Progenitor cell of endocrine pancreas (in vitro differentiated cells): ENCODE measurements around the gene NHP2. TPM values are rescaled to one million over a fixed set of nuclear protein-coding genes. Genes with fewer than 3 reads are reported as not detected.
"Not testable (repeated sequence)": the region's sequence is repeated elsewhere in the genome, so short reads cannot be mapped to it uniquely, and the experiment has no call there.

Experiments
- DNase-seq: peaks from one replicate; pipeline ENCODE4 v3.0.0; 2021; ENCODE audit warnings: low spot score; ENCODE audit not compliant: unreplicated experiment
- H3K27ac Mint-ChIP-seq: 2 replicates; pipeline ENCODE4 v1.8.0; 2021; ENCODE audit warnings: mild to moderate bottlenecking, moderate library complexity, mixed read lengths
- H3K27me3 Mint-ChIP-seq: 2 replicates; pipeline ENCODE4 v1.8.0; 2021; ENCODE audit warnings: mixed read lengths
- H3K36me3 Mint-ChIP-seq: 2 replicates; pipeline ENCODE4 v1.8.0; 2022; ENCODE audit warnings: mixed read lengths; ENCODE audit not compliant: insufficient read depth
- H3K4me1 Mint-ChIP-seq: 2 replicates; pipeline ENCODE4 v1.8.0; 2021; ENCODE audit warnings: low read depth, mixed read lengths
- H3K4me3 Mint-ChIP-seq: 2 replicates; pipeline ENCODE4 v1.8.0; 2021; ENCODE audit warnings: low read depth, mild to moderate bottlenecking, moderate library complexity, mixed read lengths
- H3K9me3 Mint-ChIP-seq: 2 replicates; pipeline ENCODE4 v1.8.0; 2021; ENCODE audit warnings: low read depth, mixed read lengths
- CTCF ChIP-seq: fragments of 200-600 bp; sonication (generic); IDR thresholded peaks from one replicate; pipeline ENCODE4 v1.5.0; 2021; ENCODE audit warnings: antibody characterized with exemption, mild to moderate bottlenecking; ENCODE audit not compliant: unreplicated experiment
- total RNA-seq: library from RNA; stranded (reverse); gene quantifications from 2 replicates; pipeline ENCODE4 v1.2.1, GENCODE V29; 2021

Gene NHP2
- total RNA-seq, 1 donor from 2014 or later: 114 TPM

- H3K4me1 Mint-ChIP-seq: peaks cover 2% of the 10 kb centered on the region
Measured at GRCh38 chr5:178199581-178200434, 46.1 kb upstream of the NHP2 start.

GRCh38 chr5:178198706-178199105 is 45.0 kb upstream of the NHP2 start:
- Mint-ChIP-seq H3K36me3 (no peaks in the 10 kb centered on the region), H3K9me3 (no peaks in the 10 kb centered on the region), H3K4me3 (no peak overlapping the region), H3K27ac (no peak overlapping the region), H3K4me1 (no peaks in the 10 kb centered on the region), H3K27me3 (peaks cover 16% of the 10 kb centered on the region)
- DNase-seq: no peak
- no peak for TF ChIP-seq CTCF

More at GRCh38 chr5:178199581-178200434, 46.1 kb upstream of the NHP2 start:
- no peaks in the 10 kb centered on the region for H3K9me3 Mint-ChIP-seq
- no peak for DNase-seq
- H3K27me3 Mint-ChIP-seq: peaks cover 6% of the 10 kb centered on the region
- H3K4me3 Mint-ChIP-seq: no peak overlapping the region
- peaks cover 2% of the 10 kb centered on the region for H3K36me3 Mint-ChIP-seq
- TF ChIP-seq CTCF: no peak
- peak overlapping the region; percentile 27 for H3K27ac Mint-ChIP-seq

GRCh38 chr5:178198151-178198550 is 44.5 kb upstream of the NHP2 start:
- peaks cover 19% of the 10 kb centered on the region for H3K27me3 Mint-ChIP-seq
- DNase-seq, H3K27ac Mint-ChIP-seq, H3K9me3 Mint-ChIP-seq, H3K36me3 Mint-ChIP-seq, H3K4me3 Mint-ChIP-seq, H3K4me1 Mint-ChIP-seq: not testable (repeated sequence)

- no peak overlapping the region for H3K4me3 Mint-ChIP-seq
- H3K9me3 Mint-ChIP-seq: peaks cover 3% of the 10 kb centered on the region
- peaks cover 23% of the 10 kb centered on the region for H3K27me3 Mint-ChIP-seq
- TF ChIP-seq CTCF: peak; percentile 39
- no peaks in the 10 kb centered on the region for H3K4me1 Mint-ChIP-seq
- H3K27ac Mint-ChIP-seq: no peak overlapping the region
- DNase-seq: no peak
- peaks cover 2% of the 10 kb centered on the region for H3K36me3 Mint-ChIP-seq
Measured at GRCh38 chr5:178196986-178197385, 43.3 kb upstream of the NHP2 start.

- TF ChIP-seq CTCF: no peak
- no peak overlapping the region for H3K27ac Mint-ChIP-seq
- no peak for DNase-seq
- peaks cover 23% of the 10 kb centered on the region for H3K27me3 Mint-ChIP-seq
- H3K36me3 Mint-ChIP-seq: peaks cover 2% of the 10 kb centered on the region
- no peaks in the 10 kb centered on the region for H3K4me1 Mint-ChIP-seq
- H3K9me3 Mint-ChIP-seq: peaks cover 3% of the 10 kb centered on the region
- no peak overlapping the region for H3K4me3 Mint-ChIP-seq
Measured at GRCh38 chr5:178196281-178196812, 42.7 kb upstream of the NHP2 start.

GRCh38 chr5:178194026-178194425 is 40.3 kb upstream of the NHP2 start:
- Mint-ChIP-seq H3K4me3 (no peak overlapping the region), H3K36me3 (peaks cover 2% of the 10 kb centered on the region), H3K27me3 (peaks cover 20% of the 10 kb centered on the region), H3K27ac (no peak overlapping the region), H3K9me3 (peaks cover 3% of the 10 kb centered on the region), H3K4me1 (peaks cover 1% of the 10 kb centered on the region)
- DNase-seq: no peak
- TF ChIP-seq CTCF: no peak
